ENCODE measurements around the gene RHOV.

GRCh38 chr15:40867199-40867598, 6.8 kb downstream of the RHOV start:
- TF ChIP-seq CTCF (IDR thresholded peaks at IDR 0.05) (no peak), POLR2A (IDR thresholded peaks at IDR 0.05) (no peak), POLR2AphosphoS5 (IDR thresholded peaks at IDR 0.05) (no peak)

Data from stomach (tissue), 4 donors.